ENCODE data around the gene RRP12. TPM values are rescaled to one million over a fixed set of nuclear protein-coding genes. Genes with fewer than 3 reads are reported as not detected.

RRP12 gene
- total RNA-seq, 2 experiments from 2014 or later: 99.8 to 110 TPM

GRCh38 chr10:97384156-97384555, 17.0 kb downstream of the RRP12 start:
- ChIA-PET POLR2A (no interaction called here), CTCF (interaction anchor here (1.3 kb wide), 1 partner anchor 26 kb away, joined by 3 read pairs; no protein-coding TSS in a partner anchor)

GRCh38 chr10:97383159-97383558, 18.0 kb downstream of the RRP12 start:
- CTCF ChIA-PET: interaction anchor here (1.3 kb wide), 1 partner anchor 25 kb away, joined by 3 read pairs; no protein-coding TSS in a partner anchor

GRCh38 chr10:97381626-97382025, 19.5 kb downstream of the RRP12 start:
- ChIA-PET POLR2A (no interaction called here), CTCF (no interaction called here)

More at GRCh38 chr10:97383159-97383558, 18.0 kb downstream of the RRP12 start:
- POLR2A ChIA-PET: no interaction called here

- CTCF ChIA-PET: no interaction called here
- POLR2A ChIA-PET: no interaction called here
Measured at GRCh38 chr10:97380516-97380915, 20.6 kb downstream of the RRP12 start.

- ChIA-PET CTCF (no interaction called here), POLR2A (no interaction called here)
Measured at GRCh38 chr10:97378933-97379921, 21.9 kb downstream of the RRP12 start.

- CTCF ChIA-PET: no interaction called here
Measured at GRCh38 chr10:97376413-97376812, 24.7 kb downstream of the RRP12 start.

GRCh38 chr10:97373456-97373855, 27.7 kb downstream of the RRP12 start:
- CTCF ChIA-PET: no interaction called here
- POLR2A ChIA-PET: no interaction called here

More at GRCh38 chr10:97376413-97376812, 24.7 kb downstream of the RRP12 start:
- POLR2A ChIA-PET: no interaction called here

GRCh38 chr10:97372233-97372875, 28.8 kb downstream of the RRP12 start:
- ChIA-PET POLR2A (interaction anchor here (0.5 kb wide), 1 partner anchor 37 kb away, joined by 3 read pairs; no protein-coding TSS in a partner anchor), CTCF (no interaction called here)

- POLR2A ChIA-PET: no interaction called here
- CTCF ChIA-PET: no interaction called here
Measured at GRCh38 chr10:97371696-97372095, 29.4 kb downstream of the RRP12 start.

- CTCF ChIA-PET: no interaction called here
- POLR2A ChIA-PET: no interaction called here
Measured at GRCh38 chr10:97367126-97367649, 34.0 kb downstream of the RRP12 start.

GRCh38 chr10:97366572-97366971, 34.6 kb downstream of the RRP12 start:
- ChIA-PET CTCF (no interaction called here), POLR2A (no interaction called here)

GRCh38 chr10:97365761-97366351, 35.3 kb downstream of the RRP12 start:
- ChIA-PET CTCF (no interaction called here), POLR2A (no interaction called here)

GRCh38 chr10:97363071-97363470, 38.1 kb downstream of the RRP12 start:
- ChIA-PET POLR2A (no interaction called here), CTCF (interaction anchor here (1.2 kb wide), 1 partner anchor 23 kb away, joined by 3 read pairs; no protein-coding TSS in a partner anchor)

GRCh38 chr10:97362310-97363033, 38.7 kb downstream of the RRP12 start:
- ChIA-PET POLR2A (no interaction called here), CTCF (no interaction called here)

GRCh38 chr10:97361537-97361901, 39.6 kb downstream of the RRP12 start:
- CTCF ChIA-PET: interaction anchor here (0.5 to 0.9 kb wide), 2 partner anchors 80 to 126 kb away, joined by 3 to 4 read pairs; no protein-coding TSS in a partner anchor

GRCh38 chr10:97360705-97361536, 40.2 kb downstream of the RRP12 start:
- ChIA-PET CTCF (interaction anchor here (0.9 to 1.5 kb wide), 2 partner anchors 11 to 125 kb away, joined by 3 read pairs; no protein-coding TSS in a partner anchor), POLR2A (no interaction called here)

More at GRCh38 chr10:97361537-97361901, 39.6 kb downstream of the RRP12 start:
- POLR2A ChIA-PET: no interaction called here

GRCh38 chr10:97358781-97359180, 42.4 kb downstream of the RRP12 start:
- CTCF ChIA-PET: interaction anchor here (1.1 kb wide), 1 partner anchor 25 kb away, joined by 3 read pairs; no protein-coding TSS in a partner anchor
- POLR2A ChIA-PET: interaction anchor here (0.9 kb wide), 1 partner anchor 39 kb away, joined by 3 read pairs; no protein-coding TSS in a partner anchor

- POLR2A ChIA-PET: no interaction called here
Measured at GRCh38 chr10:97358349-97358748, 42.8 kb downstream of the RRP12 start.

More at GRCh38 chr10:97358349-97358748, 42.8 kb downstream of the RRP12 start:
- CTCF ChIA-PET: interaction anchor here (1.1 kb wide), 1 partner anchor 25 kb away, joined by 3 read pairs; no protein-coding TSS in a partner anchor

Measured in activated CD8-positive, alpha-beta memory T cell treated with anti-CD3 and anti-CD28 coated beads for 36 hours (primary cell).